Thyroid gland (tissue), 4 donors: ENCODE measurements around the gene CNTN5.

ENCODE experiments used
- POLR2A ChIP-seq, 2 donors: fragments of 450-650 bp; IDR thresholded peaks; one replicate each; pipeline ENCODE4 v1.6.1; 2017; ENCODE audit warnings: antibody characterized with exemption in 2 of 2, mild to moderate bottlenecking in 2 of 2, moderate library complexity in 1 of 2
- TF ChIP-seq, protein P1 (sequence below), 6 experiments: fragments of 200-600 bp in 3 of 6; fragments of 450-650 bp in 3 of 6; sonication (generic) in 3 of 6; IDR thresholded peaks; one replicate each; pipeline ENCODE4 v1.5.1; 2016 to 2019; ENCODE audit warnings: antibody characterized with exemption in 6 of 6, mild to moderate bottlenecking in 2 of 6, inconsistent platforms in 1 of 6, moderate library complexity in 1 of 6

GRCh38 chr11:99197477-99197876, 176.7 kb downstream of the CNTN5 start:
- TF ChIP-seq, protein P1, sequence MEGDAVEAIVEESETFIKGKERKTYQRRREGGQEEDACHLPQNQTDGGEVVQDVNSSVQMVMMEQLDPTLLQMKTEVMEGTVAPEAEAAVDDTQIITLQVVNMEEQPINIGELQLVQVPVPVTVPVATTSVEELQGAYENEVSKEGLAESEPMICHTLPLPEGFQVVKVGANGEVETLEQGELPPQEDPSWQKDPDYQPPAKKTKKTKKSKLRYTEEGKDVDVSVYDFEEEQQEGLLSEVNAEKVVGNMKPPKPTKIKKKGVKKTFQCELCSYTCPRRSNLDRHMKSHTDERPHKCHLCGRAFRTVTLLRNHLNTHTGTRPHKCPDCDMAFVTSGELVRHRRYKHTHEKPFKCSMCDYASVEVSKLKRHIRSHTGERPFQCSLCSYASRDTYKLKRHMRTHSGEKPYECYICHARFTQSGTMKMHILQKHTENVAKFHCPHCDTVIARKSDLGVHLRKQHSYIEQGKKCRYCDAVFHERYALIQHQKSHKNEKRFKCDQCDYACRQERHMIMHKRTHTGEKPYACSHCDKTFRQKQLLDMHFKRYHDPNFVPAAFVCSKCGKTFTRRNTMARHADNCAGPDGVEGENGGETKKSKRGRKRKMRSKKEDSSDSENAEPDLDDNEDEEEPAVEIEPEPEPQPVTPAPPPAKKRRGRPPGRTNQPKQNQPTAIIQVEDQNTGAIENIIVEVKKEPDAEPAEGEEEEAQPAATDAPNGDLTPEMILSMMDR (IDR thresholded peaks at IDR 0.05) = no peak
- no peak for TF ChIP-seq POLR2A (IDR thresholded peaks at IDR 0.05)
